PC-3 (cell line): Measurements from ENCODE around the gene ABCC11. TPM values are rescaled to one million over a fixed set of nuclear protein-coding genes. Genes with fewer than 3 reads are reported as not detected.

Source experiments
- ATAC-seq: fragments of 200-7000 bp; cut with Tn5 transposase; 2 replicates; pipeline ENCODE4 v1.9.1; 2020; ENCODE audit warnings: mild to moderate bottlenecking, moderate library complexity
- BruUV-seq: library from RNA; stranded (reverse); fragments of 400-500 nt; replicated peaks from 2 replicates; lab custom pipeline; 2021; lab: Mats Ljungman, UMichigan
- CTCF ChIA-PET: fragments of 300-600 bp; sonication (Branson Sonifier 250); formaldehyde crosslinking; loops from one replicate; lab custom pipeline; 2022; ENCODE audit warnings: antibody characterized with exemption; lab: Charles Lee
- POLR2A ChIA-PET: fragments of 300-600 bp; sonication (Branson Sonifier 250); formaldehyde crosslinking; loops from one replicate; lab custom pipeline; 2022; ENCODE audit warnings: antibody characterized with exemption; ENCODE audit not compliant: unreplicated experiment; lab: Charles Lee
- DNase-seq: peaks from one replicate; pipeline ENCODE4 v3.0.0-alpha.2; 2015
- H2AFZ ChIP-seq: fragments of 300-600 bp; sonication (generic); 2 replicates; pipeline ENCODE4 v1.6.0; 2016; ENCODE audit warnings: antibody characterized with exemption, low read length
- H3F3A ChIP-seq: fragments of 300-600 bp; sonication (generic); one replicate; pipeline ENCODE4 v1.6.0; 2017; ENCODE audit warnings: antibody characterized with exemption, low read length, control low read depth, mild to moderate bottlenecking; ENCODE audit not compliant: unreplicated experiment
- H3K27ac ChIP-seq: fragments of 300-600 bp; sonication (generic); 2 replicates; pipeline ENCODE4 v1.5.1; 2016; ENCODE audit warnings: mild to moderate bottlenecking, low read length
- H3K27me3 ChIP-seq: fragments of 300-600 bp; sonication (generic); 2 replicates; pipeline ENCODE4 v1.6.1; 2016; ENCODE audit warnings: low read length, mixed read lengths
- H3K36me3 ChIP-seq: fragments of 300-600 bp; sonication (generic); 2 replicates; pipeline ENCODE4 v1.6.1; 2016; ENCODE audit warnings: low read depth, mixed run types, low read length, mixed read lengths
- H3K4me1 ChIP-seq: fragments of 300-600 bp; sonication (generic); 2 replicates; pipeline ENCODE4 v1.5.1; 2016; ENCODE audit warnings: low read length; ENCODE audit not compliant: insufficient read depth
- H3K4me2 ChIP-seq: fragments of 300-600 bp; sonication (generic); 2 replicates; pipeline ENCODE4 v1.6.0; 2016; ENCODE audit warnings: low read length
- H3K4me3 ChIP-seq: fragments of 300-600 bp; sonication (generic); 2 replicates; pipeline ENCODE4 v1.5.1; 2016; ENCODE audit warnings: mild to moderate bottlenecking, low read length, mixed read lengths
- H3K79me2 ChIP-seq: fragments of 300-600 bp; sonication (generic); 2 replicates; pipeline ENCODE4 v1.6.1; 2017; ENCODE audit warnings: low read length, mixed read lengths
- H3K9ac ChIP-seq: fragments of 300-600 bp; sonication (generic); 2 replicates; pipeline ENCODE4 v1.6.0; 2016; ENCODE audit warnings: mild to moderate bottlenecking, low read length
- H3K9me2 ChIP-seq: fragments of 300-600 bp; sonication (generic); replicated peaks from 2 replicates; pipeline ENCODE4 v1.6.1; 2016; ENCODE audit warnings: mixed run types, low read length, mixed read lengths
- H3K9me3 ChIP-seq: fragments of 300-600 bp; sonication (generic); 2 replicates; pipeline ENCODE4 v1.6.1; 2016; ENCODE audit warnings: low read length, mixed read lengths
- H4K20me1 ChIP-seq: fragments of 300-600 bp; sonication (generic); 2 replicates; pipeline ENCODE4 v1.6.1; 2016; ENCODE audit warnings: low read length, mixed read lengths
- CTCF ChIP-seq: fragments of 300-600 bp; sonication (generic); conservative IDR thresholded peaks from 2 replicates; pipeline ENCODE4 v1.5.1; 2017; ENCODE audit warnings: antibody characterized with exemption, low read depth, mild to moderate bottlenecking, low read length
- EZH2 ChIP-seq: fragments of 300-600 bp; sonication (generic); IDR thresholded peaks from one replicate; pipeline ENCODE4 v1.6.1; 2017; ENCODE audit warnings: antibody characterized with exemption, mild to moderate bottlenecking, low read length; ENCODE audit not compliant: unreplicated experiment
- EZH2phosphoT487 ChIP-seq: fragments of 300-600 bp; sonication (generic); IDR thresholded peaks from 2 replicates; pipeline ENCODE4 v1.6.1; 2018; ENCODE audit warnings: mild to moderate bottlenecking, antibody characterized with exemption, low read length, borderline replicate concordance
- intact Hi-C: fragments of 100-400 bp; cut with micrococcal nuclease; formaldehyde crosslinking; loops from 2 replicates; pipeline ENCODE4 v1.9.0; 2023
- total RNA-seq: library from RNA; depleted of rRNA; stranded (reverse); fragments of >200 nt; gene quantifications from 2 replicates; pipeline ENCODE4 v1.2.3, GENCODE V29; 2014

Gene ABCC11
- total RNA-seq, 1 experiment from 2014 or later: 0.26 TPM

GRCh38 chr16:48137822-48138221 lies 109.5 kb downstream of the ABCC11 start:
- Histone ChIP-seq H3K27ac (no peak overlapping the region), H3K36me3 (no peaks in the 10 kb centered on the region), H4K20me1 (no peaks in the 10 kb centered on the region), H3K9me2 (no peaks in the 10 kb centered on the region), H3K27me3 (no peaks in the 10 kb centered on the region), H3K4me2 (no peak overlapping the region), H3K9me3 (no peaks in the 10 kb centered on the region), H2AFZ (no peak overlapping the region), H3F3A (no peaks in the 10 kb centered on the region), H3K4me3 (no peak overlapping the region), H3K79me2 (no peaks in the 10 kb centered on the region), H3K4me1 (no peaks in the 10 kb centered on the region), H3K9ac (no peak overlapping the region)
- ChIA-PET POLR2A (no interaction called here), CTCF (no interaction called here)
- intact Hi-C loops: no loop called here
- ATAC-seq (no peak), DNase-seq (no peak)
- no TSS peak for BruUV-seq
- TF ChIP-seq EZH2: no peak
- no peak for TF ChIP-seq EZH2phosphoT487
- TF ChIP-seq CTCF: no peak

DNA sequence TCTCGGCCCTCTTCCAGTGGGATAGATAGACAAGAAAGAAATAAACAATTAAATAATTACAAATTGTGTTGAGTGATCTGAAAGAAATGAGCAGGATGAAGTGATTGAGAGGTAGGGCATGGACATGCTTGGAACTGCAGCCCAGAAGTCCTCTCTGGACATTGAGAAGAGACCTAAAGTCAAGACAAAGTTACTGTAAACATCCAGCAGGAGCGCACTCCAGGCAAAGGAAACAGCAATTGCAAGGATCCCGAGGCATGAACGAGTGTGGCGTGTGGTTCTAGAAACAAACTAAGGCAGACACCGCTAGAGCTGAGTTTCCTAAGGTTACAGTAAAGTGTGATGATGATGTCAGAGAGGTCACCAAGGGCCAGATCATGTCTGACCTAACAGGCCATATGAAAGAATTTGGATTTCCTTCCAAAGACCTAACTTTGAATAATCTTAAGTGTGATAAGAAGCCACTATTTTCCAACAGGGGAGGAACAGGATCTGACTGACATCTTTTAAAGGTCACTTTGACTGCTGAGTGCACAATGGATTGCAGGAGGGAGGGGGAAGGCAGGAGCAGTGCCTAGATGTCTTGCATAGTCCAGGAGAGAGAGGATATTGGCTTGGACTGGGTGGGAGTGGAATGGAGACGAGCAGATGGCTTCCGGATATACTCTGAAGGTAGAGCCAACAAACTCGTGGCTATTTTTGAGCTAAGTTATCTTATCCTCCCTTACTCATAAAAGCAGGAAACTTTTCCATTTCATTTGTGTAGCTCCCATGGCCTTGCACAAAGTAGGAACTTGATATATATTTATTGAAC lies 110.6 kb downstream of the ABCC11 start:
- Histone ChIP-seq H3K36me3 (no peaks in the 10 kb centered on the region), H3K4me2 (no peak overlapping the region), H2AFZ (no peak overlapping the region), H3K4me3 (no peak overlapping the region), H3K9ac (no peak overlapping the region), H3F3A (no peaks in the 10 kb centered on the region), H3K79me2 (no peaks in the 10 kb centered on the region), H3K9me3 (no peaks in the 10 kb centered on the region), H3K27me3 (no peaks in the 10 kb centered on the region), H3K4me1 (no peaks in the 10 kb centered on the region), H3K9me2 (no peaks in the 10 kb centered on the region), H4K20me1 (no peaks in the 10 kb centered on the region), H3K27ac (no peak overlapping the region)
- POLR2A ChIA-PET: no interaction called here
- ATAC-seq: no peak
- no peak for DNase-seq
- BruUV-seq: no TSS peak
- CTCF ChIA-PET: no interaction called here
- intact Hi-C loops: no loop called here
- no peak for TF ChIP-seq EZH2
- no peak for TF ChIP-seq EZH2phosphoT487
- TF ChIP-seq CTCF: no peak
